Right lung (tissue), 5 donors: ENCODE measurements around the gene YOD1. TPM values are rescaled to one million over a fixed set of nuclear protein-coding genes. Genes with fewer than 3 reads are reported as not detected.

Experiments
- DNase-seq, 2 donors: peaks; one replicate each; pipeline ENCODE4 v3.0.0-alpha.2; 2013
- polyA plus RNA-seq, 5 donors: library from polyadenylated mRNA; unstranded; fragments of 120-200 nt; gene quantifications; one replicate each; pipeline versions ENCODE4 v1.2.1 to v1.2.3, GENCODE V29; 2013; ENCODE audit warnings: inconsistent platforms in 1 of 5, low replicate concordance in 1 of 5; ENCODE audit not compliant: insufficient read length in 5 of 5, insufficient read depth in 1 of 5

Gene YOD1
- polyA plus RNA-seq, 5 donors, result 9.6 to 17.9 (median 14.0) TPM

DNA sequence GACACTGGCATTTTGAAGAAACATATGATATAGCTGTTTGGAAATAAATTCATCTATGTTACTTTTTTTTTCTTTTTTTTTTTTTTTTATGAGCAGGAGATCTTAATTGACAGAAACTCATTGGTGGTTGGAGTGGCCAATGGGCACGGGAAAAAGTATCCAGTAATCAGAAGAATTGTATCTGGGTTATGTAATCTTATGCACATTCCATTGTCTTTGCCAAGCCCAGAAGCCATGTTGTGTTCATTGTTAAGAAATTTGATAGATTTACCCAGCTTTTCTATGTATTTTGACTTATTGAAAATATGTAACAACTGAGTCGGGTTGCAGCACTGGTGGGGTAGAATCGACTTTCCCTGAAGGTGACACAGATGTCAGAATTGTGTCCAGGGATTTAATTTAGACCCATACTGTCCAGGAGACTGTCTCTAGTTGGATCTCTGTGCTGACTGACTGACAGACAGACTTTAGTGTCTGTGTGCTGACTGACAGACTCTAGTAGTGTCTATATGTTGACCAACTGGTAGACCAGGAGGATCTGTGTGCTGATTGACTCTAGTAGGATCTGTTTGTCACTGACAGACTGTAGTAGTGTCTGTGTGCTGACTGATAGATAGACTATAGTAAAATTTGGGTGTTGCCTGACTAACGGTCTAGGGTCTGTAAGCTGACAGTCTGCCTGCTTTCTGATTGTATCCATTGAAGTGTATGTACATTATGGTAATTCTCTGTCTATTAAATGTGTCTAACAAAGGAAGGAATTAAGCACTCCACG lies 25.4 kb upstream of the YOD1 start:
- no peak for DNase-seq

DNA sequence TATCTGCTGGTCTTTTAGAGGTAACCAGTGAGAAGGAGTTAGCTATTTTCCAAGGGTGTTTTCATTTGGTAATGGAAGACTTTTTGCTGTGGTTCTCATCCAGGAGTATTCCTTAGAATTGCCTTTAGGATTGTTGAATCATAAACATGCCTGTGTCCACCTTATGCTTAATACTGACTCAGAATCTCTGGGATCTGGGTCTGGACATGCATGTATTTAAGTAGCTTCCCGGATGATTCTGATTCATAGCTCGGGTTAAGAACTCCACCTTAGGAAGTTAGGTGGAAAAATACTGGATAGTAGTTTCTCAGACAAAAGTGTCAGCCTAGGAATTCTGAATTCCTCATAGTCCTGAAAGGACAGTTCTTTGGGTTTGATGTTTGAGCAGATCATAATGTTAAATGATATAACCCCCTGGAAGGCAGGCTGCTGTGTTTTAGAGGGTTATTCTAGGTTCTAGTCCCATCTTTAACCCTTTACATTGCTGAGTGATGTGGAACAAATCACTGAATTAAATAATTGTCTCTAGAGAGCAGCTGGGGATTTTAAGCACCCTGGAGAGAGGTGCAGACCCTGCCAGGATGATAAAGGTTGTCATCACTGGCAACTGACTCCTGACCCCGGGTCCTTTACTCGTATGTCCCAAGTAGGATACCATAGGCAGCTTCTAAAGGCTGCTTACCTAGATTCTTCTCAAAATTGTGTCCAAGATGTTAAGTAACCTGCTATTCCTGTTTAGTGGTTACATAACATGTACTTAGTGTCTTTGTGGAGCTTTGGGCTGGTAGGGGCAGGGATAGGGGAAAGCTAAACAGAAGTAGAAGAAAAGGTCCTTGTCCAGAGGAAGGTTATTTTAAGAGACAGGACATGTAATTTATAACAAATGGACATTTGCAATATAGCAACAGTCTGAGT lies 23.2 kb upstream of the YOD1 start:
- DNase-seq, result no peak

GRCh38 chr1:207072233-207072632 lies 21.2 kb upstream of the YOD1 start:
- DNase-seq, result no peak

- no peak for DNase-seq
Observed at GRCh38 chr1:207071426-207071825, 20.4 kb upstream of the YOD1 start.

DNA sequence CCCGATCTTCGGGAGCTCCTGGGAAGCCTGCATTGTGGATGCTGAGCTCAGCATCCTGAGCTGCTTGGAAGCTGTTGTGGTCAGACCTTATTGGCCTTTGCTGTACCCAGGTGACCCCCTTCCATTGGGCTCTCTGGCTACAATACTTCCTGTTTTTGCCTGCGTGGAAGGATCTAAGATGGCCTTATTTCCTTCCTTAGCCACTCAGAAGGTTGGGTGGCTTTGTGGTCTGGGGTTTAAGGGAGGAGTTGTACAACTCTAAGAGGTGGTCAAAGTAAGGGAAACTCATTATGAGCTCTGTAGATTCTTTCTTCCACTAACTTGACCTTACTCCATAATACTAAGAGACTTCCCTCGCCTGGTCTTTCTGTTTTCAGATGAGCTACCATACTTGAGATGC lies 19.8 kb upstream of the YOD1 start:
- DNase-seq, result no peak

DNA sequence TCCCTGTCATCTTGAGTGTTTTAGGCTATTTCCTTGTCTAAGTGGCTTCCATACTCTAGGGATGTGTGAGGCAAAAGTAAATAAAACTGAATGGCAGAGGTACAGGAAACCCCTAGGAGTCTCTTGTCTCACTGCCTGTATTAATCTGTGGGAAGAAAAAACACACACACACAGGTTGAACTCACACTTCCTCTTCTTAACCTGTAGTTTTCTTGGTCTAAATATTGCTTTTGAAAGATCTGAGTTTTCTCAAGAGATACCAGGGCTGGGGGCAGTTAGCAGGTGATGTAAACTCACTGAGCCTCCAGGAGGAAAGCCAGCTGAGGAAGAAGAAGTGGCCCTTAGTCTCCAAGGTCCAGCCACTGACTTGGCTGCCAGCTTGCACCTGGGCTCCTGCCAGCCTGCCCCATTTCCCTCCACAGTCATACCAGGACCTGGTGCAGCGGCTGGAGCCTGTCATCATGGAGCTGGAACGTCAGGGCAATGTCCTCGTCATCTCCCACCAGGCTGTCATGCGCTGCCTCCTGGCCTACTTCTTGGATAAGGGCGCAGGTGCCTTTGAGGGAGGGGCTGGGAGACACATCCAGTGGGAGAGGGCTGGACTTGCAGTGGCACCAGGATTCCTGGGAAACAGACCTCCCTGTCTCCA lies 19.0 kb upstream of the YOD1 start:
- no peak for DNase-seq

DNA sequence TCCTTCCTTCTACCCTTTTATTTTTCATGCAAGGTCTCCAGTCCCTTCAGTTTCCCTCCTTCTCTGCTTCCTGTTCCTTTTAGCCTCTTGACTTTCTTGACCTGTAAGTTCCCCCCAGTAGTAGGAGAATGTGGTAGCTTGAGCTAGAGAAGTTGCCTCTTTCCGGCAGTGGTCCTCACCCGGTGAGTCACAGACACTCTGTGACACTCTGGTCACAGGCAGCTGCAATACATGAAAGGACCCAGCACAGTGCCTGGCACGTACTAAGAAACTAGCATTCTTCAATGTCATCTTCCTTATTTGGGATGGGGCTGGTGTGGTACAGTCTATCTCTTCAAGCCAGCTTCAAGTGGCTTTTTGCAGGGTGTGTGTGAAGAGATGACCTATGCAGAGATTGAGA lies 18.1 kb upstream of the YOD1 start:
- no peak for DNase-seq

GRCh38 chr1:207067665-207068064 lies 16.7 kb upstream of the YOD1 start:
- DNase-seq, result no peak

- DNase-seq, result no peak
Observed at GRCh38 chr1:207067185-207067584, 16.2 kb upstream of the YOD1 start.

DNA sequence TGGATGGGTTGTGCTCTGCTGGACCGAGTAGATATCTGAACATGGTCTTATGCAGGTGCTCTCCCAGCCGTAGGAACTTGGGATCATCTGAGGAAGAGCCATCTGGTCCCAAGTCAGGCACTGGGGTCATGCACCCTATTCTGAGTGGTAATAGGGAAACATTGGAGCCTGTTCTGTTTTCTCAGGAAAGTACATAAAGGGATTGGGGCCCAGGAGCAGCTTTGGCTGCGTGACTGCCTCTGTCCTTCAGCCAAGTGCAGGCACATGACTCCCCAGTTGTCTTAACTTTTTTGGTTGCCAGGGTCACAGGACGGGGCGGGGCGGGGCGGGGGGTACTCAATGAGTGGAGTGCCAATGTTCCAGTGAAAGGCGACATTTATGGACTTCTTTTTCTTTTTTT lies 13.6 kb upstream of the YOD1 start:
- peak in 1 of 2 donors; percentile 47 for DNase-seq

DNA sequence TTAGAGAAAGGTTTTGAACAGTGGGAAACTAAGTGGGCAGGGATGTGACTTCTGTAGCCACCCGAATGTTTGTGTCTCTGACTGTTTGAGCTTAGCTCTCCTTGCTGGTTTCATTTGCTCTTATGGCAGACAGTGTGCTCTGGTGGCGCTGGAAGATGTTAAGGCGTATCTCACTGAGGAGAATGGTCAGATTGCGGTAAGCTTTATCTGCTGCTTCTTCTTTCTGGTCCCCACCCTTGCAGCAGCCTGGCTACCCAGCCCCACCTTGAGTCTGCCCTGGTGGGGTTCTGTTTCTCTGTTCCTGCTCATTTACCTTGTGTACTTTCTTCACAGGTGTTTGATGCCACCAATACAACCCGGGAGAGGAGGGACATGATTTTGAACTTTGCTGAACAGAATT lies 12.0 kb upstream of the YOD1 start:
- no peak for DNase-seq

GRCh38 chr1:207062058-207062457 lies 11.1 kb upstream of the YOD1 start:
- DNase-seq, result no peak

DNA sequence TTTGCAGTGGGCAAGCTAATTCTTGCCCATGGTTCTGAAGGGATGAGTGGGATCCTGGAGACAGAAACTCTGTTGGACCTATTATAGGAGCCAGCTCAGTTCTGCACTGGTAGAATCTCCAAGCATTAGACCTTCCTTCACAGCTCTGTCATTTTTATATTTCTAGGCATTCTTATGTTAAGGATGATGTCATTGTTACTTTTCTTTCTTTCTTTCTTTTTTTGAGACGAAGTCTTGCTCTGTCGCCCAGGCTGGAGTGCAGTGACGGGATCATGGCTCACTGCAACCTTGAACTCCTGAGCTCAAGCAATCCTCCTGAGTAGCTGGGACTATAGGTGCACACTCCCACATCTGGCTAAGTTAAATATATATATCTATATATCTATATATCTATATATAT lies 9.6 kb upstream of the YOD1 start:
- no peak for DNase-seq

DNA sequence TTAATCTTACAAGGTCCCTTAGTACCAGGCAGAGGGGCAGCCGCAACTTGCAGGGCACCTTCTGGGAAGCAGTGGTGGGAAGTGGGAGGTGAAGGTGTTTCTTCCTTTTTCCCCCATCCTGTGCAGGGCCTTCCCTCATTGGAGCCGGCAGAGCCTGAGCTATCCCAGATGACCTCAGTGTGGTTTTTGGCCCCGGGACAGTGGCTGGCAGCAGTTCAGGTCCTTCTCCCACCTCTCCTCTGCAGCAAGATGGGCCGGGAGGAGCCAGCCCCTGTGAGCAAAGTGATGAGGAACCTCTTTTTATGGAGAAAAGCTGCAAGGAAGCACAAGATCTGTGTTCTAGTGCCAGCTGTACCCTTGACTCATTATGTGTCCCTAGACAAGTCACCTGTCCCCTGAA lies 8.9 kb upstream of the YOD1 start:
- no peak for DNase-seq

DNA sequence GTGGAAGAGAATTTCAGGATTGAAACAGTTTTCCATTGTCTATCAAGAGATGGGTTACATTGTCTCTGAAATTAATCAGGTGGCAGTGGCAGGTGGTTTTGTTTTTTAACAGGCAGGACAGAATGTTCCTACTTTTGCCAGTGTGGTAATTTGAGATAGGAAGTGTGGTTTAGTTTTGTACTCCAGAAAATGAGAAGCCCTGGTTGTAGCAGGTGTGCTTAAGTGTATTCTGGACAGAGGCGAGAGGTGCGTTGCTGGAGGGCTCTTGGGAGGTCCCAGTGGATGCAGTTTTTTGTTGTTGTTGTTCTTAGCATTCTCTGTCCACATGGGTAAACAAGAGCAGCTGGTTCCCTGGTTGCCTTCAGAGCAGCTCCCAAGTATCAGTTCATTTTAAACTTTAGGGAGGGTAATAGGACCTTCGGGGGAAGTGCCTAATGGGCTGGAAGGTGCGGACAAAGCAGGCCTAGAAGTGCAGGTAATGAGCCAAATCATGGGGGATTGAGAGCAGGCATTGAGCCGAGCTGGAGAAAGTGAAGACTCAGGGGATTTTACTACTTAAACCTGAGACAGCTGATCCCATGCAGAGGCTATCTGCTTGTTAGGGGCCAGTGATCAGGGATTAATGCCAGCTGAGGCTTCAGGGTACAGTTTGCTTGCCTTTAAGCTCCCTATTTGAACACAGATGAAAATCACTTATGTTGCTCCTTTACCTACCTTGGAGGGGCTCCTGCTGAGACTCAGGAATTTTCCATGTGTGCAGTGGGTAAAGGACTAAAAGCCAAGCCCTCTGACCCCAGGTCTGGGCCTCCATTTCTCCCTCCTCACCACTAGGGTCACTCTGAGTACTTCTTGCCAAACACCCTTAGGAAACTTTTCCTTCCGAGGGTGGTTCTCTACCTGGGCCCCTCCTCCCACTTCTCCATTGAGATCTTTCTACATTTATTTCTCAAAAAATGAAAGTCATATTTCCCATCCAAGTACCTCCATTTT lies 8.2 kb upstream of the YOD1 start:
- DNase-seq, result no peak

DNA sequence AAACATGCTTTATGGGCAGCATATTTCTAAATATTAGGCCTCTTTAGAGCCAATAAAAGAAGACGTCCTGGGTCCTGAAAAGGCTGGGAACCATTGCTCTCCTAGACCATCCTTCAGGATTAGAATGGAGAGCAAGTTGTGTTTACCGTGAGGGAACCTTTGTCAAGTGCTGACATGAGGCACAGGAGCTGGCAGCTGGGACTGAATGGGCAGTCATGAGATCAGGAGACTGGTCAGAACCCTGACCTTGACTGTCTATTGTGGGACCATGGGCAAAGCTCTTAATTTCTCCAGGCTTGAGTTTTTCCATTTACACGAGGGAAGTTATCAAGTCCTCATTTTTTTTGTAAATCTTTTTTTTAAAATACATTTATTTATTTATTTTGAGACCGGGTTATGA lies 7.2 kb upstream of the YOD1 start:
- no peak for DNase-seq

GRCh38 chr1:207056673-207057072 lies 5.7 kb upstream of the YOD1 start:
- no peak for DNase-seq

DNA sequence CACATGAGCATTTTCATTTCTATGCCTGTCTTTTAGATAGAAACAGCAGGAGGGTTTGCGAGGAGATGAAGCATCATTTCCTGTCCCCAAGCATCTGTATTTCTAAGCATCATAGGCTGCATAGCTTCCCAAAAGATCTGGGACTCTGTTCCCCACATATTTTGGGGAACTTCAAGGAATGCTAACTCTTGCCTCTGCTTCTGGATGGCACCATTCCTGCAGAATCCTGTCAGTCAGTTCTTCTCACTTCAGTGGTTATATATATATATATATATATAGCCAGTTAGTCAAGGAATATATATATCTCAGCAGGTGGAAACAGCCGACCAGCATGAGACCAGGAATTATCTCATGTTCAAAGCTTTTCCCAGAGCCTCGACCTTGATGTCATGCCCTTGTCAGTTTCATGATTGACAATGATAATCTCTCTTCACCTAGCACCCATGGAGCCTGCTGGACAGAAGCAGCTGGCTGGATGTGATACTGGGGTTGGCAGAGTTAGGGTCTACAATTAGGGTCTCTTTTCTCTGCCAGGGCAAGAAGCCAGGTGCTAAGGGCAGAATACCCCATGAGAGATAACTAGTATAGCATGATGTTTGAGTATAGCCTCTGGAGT lies 4.5 kb upstream of the YOD1 start:
- no peak for DNase-seq

- no peak for DNase-seq
Observed at GRCh38 chr1:207054491-207054890, 3.5 kb upstream of the YOD1 start.

- peak; percentile 92 for DNase-seq
Observed at GRCh38 chr1:207052911-207053769, 2.1 kb upstream of the YOD1 start, which contains the start of gene PFKFB2. PFKFB2 (plus strand) TSS chr1:207053275; CDS start chr1:207054718, 1,443 bp downstream.
